HG02571 (cell line): ENCODE measurements around the gene CCDC188.

Experiments
- ATAC-seq: cut with Tn5 transposase; IDR thresholded peaks from one replicate; pipeline ENCODE4 v1.9.1; 2021; ENCODE audit warnings: mild to moderate bottlenecking, moderate library complexity; ENCODE audit not compliant: unreplicated experiment

The CCDC188 gene

DNA sequence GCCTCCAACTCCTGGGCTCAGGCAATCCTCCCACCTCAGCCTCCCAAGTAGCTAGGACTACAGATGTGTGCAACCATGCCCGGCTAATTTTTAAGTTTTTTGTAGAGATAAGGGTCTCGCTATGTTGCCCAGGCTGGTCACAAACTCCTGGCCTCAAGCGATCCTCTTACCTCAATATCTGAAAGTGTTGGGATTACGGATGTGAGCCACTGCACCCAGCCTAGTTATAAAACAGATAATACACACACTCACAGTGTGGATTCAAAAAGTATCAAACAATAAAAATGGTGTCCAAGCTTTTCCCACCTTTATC, 377 bp upstream of the CCDC188 start:
- no peak for ATAC-seq

- no peak for ATAC-seq
These were observed 1.3 kb downstream of the CCDC188 start for GRCh38 chr22:20149257-20150250.

- ATAC-seq = no peak
These were observed 2.4 kb downstream of the CCDC188 start for GRCh38 chr22:20148414-20148813.

- ATAC-seq = no peak
These were observed 3.4 kb downstream of the CCDC188 start for GRCh38 chr22:20147237-20147988.

- ATAC-seq = no peak
These were observed 4.1 kb downstream of the CCDC188 start for GRCh38 chr22:20146777-20147176.

- no peak for ATAC-seq
These were observed 5.0 kb downstream of the CCDC188 start for GRCh38 chr22:20145832-20146223.

DNA sequence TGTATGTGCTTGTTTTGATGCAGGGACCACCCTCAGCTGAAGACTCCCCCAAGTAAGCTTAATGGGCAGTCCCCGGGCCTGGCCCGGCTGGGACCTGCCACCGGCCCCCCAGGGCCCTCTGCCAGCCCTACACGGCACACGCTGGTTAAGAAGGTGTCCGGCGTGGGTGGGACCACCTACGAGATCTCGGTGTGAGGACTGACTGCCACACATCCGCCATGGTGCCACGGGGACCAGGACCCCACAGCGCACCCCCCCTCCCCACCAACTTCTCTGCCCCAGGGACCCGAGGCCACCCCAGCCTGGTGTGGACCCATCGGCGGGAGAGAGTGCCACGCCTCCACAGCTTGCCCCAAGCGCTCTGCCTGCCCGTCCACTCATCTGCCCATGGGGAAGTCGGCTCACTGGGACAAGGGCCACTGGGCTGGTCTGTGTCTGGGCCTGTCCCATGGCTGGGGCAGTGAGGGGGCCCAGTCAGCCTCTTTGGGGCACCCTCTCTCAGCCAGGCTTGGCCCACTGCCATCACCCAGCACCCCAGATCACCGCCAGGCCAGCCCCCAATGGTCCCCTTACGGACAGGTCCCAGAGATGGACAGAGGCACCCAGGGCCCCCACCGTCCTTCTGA, 5.5 kb downstream of the CCDC188 start:
- no peak for ATAC-seq

DNA sequence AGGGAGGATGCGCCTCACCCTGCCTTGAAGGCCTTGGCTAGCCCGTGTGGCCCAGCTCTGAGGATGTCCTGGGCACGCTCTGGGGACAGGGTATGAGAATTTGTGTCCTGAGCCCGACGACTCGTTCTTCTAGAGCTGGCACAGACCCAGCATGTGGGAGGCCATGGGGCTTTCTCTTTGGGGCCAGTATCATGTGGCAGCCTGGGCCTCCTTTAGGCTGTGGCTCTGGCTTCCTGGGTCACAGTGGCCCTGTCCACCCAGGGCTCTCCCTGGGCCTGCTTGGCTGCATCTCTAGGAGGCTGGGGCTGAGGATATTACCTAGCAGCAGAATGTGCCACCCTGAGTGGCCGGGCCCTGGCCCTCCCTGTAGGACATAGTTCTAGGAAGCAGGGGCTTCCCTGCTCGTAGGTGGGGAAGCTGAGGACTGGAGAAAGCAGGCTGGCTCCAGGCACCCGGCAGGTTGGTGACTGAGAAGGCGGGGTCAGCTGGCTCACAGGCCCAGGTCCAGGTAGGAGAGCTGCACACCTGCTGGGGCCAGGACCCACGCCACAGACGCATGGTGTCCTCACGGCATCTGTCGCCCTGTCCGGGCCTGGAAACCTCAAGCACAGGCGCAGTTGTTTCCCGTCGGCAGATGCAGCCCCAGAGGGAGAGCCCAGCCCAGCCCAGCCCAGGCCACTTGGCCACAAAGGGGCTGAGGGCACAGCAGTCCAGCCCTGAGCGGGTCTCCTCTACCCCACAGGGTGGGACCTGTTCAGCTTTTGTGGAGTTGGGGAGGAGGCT, 6.8 kb downstream of the CCDC188 start:
- ATAC-seq = no peak

DNA sequence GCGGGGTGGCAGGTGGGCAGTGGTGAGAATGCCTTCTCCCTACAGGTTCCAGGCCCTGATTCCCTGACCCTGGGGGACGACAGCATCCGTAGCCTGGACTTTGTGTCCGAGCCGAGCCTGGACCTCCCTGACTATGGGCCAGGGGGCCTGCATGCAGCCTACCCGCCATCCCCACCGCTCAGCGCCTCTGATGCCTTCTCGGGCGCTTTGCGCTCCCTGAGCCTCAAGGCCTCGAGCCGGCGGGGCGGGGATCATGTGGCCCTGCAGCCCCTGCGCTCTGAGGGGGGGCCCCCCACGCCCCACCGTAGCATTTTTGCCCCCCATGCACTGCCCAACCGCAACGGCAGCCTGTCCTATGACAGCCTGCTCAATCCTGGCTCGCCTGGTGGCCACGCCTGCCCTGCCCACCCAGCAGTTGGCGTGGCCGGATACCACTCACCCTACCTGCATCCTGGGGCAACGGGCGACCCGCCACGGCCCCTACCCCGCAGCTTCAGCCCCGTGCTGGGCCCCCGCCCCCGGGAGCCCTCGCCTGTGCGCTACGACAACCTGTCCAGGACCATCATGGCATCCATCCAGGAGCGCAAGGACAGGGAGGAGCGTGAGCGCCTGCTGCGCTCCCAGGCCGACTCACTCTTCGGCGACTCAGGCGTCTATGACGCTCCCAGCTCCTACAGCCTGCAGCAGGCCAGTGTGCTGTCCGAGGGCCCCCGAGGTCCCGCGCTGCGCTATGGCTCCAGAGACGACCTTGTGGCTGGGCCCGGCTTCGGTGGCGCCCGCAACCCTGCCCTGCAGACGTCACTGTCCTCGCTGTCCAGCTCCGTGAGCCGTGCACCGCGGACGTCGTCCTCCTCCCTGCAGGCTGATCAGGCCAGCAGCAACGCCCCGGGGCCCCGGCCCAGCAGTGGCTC, 7.9 kb downstream of the CCDC188 start:
- no peak for ATAC-seq

DNA sequence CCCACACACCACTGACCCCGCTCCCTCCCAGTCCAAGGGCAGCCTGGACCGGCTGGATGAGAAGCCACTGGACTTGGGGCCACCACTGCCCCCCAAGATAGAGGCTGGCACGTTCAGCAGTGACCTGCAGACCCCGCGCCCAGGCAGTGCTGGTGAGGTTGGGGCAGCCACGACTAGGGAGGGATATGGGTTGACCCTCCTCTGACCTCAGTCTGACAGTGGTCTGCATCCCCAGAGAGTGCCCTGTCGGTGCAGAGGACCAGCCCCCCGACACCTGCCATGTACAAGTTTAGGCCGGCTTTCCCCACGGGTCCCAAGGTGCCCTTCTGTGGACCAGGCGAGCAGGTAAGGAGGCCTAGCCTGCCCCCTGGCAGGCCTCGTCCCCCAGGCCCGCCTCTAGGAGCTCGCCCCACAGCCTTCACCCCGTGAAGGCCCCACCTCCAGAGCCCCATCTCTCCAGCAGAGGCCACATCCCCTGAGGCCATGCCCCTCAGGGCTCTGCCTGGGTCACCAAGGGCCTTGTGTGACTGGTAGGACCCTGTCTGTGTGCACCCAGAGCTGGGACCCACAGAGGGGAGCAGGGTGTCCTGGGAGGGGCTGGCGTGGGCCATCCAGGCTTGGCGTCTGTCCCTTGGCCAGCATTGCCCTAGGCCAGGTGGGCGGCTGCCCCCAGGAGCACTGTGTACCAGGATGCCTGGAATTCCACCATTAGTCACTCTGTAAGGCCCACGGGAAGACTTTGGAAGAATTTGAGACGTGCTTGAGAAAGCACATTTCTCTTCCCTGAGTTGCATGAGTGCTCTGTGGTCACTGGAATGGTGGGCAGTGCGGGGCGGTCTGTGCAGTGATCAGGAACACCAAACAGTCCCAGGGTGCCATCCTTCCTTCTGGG, 9.4 kb downstream of the CCDC188 start:
- ATAC-seq = no peak

- no peak for ATAC-seq
These were observed 10.3 kb downstream of the CCDC188 start for GRCh38 chr22:20140521-20140964.

DNA sequence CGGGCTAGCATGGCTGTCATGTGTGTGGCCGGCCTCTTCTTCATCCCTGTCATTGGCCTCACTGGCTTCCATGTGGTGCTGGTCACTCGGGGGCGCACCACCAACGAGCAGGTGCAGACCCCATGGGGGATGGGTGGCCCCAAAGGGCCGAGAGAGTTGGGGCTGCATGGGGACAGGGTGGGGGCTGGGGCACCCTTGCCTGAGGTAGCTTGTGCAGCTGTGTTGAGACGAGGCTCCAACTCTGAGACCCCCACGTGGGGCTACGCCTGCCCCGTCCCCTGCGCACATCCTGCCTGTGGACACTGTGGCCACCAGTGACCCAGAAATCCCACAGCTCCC, 10.8 kb downstream of the CCDC188 start:
- no peak for ATAC-seq

GRCh38 chr22:20139391-20140106, 11.3 kb downstream of the CCDC188 start:
- no peak for ATAC-seq

- no peak for ATAC-seq
These were observed 12.0 kb downstream of the CCDC188 start for GRCh38 chr22:20138868-20139267.

- ATAC-seq = no peak
These were observed 12.5 kb downstream of the CCDC188 start for GRCh38 chr22:20138417-20138738.

DNA sequence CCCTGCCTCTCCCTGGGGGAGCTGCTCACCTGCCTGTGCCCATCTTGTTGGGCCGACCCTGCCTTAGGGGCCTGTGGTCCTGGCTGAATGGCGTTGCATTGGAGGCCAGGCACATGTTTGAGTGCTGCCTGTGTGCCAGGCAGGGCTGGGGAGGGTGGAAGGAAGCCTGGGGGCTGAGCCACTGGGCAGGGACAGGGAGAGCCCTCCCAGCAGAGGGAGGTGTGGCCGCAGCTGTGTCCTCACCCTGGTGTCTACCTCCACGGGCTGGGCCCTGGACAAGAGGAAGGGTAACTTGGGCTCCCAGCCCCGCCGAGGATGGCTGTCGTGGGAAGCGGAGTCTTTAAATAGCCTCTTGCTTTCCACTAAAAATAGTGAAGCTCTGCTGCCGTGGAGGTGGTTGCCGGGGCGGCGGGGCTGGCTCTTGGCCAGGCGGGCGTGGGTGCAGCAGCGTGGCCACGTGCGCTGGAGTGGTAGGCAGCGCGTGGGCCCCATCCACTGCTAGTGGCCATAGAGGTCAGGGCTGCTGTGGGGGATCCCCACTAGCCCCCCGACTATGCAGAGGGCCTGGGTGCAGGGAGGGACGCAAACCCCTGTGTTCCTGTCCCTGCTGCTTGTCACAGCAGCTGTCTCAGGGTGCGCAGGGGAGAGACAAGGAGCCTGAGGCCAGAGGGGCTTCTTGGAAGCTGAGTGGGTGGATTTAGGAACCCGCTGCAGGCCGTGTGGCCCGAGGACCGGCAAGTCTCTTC, 13.0 kb downstream of the CCDC188 start:
- no peak for ATAC-seq

DNA sequence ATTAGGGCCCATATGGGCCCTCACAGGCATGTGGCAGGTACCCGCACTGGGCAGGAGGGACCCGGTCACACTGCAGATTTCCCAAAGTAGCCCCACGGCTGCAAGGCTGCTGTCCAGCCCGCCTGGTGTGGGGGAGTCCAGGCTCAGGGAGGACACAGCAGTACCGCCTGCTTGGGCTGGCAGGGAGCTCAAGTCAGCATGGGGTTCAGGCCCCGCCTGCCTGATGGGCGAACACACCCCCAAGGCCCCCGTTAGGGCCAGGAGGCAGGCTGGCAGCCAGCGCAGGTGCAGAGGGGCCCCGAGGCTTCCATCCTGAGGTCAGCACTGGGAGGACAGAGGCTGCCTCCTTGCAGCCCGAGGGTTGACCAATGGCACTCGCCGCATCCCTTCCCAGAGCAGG, 13.7 kb downstream of the CCDC188 start:
- ATAC-seq = no peak

- ATAC-seq = no peak
These were observed 14.3 kb downstream of the CCDC188 start for GRCh38 chr22:20136603-20136873.
